ENCODE results near the gene YBX2. TPM values are rescaled to one million over a fixed set of nuclear protein-coding genes. Genes with fewer than 3 reads are reported as not detected.

YBX2 gene
- total RNA-seq, 4 donors from 2014 or later, result 1.2 to 4.1 (median 2.1) TPM

DNA sequence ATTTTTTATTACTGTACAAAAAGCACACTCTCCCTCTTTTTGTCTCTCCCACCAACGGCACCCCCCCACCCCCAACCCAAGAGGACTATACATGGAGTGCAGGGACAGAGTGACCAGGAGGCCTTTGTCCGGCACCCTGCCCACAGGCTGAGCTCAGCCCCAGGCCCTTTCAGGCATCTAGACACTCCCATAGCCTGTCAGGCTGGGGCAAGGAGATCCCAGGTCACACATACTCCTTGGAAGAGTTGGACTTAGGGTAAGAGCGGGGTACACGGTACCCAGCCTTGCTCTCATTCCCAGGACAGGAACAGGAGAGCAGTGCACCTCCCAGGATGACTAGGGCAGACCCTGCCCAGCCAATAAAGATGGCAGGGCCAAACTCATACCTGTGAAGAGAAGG lies 34.3 kb downstream of the YBX2 start:
- no peak for DNase-seq
- Histone ChIP-seq H3K36me3 (peaks cover 21 to 22% of the 10 kb centered on the region in 2 donors), H3K4me3 (replicated peaks in 1 of 3) (peak overlapping the region in 1 of 3 donors; percentile 68), H3K4me1 (peaks cover 9 to 28% of the 10 kb centered on the region in 2 donors), H3K27me3 (no peaks in the 10 kb centered on the region), H3K27ac (peak overlapping the region in 2 of 3 donors; percentile 74 to 93), H3K9me3 (no peaks in the 10 kb centered on the region)
- TF ChIP-seq POLR2A (IDR thresholded peaks at IDR 0.05), result no peak
- TF ChIP-seq, protein P1, sequence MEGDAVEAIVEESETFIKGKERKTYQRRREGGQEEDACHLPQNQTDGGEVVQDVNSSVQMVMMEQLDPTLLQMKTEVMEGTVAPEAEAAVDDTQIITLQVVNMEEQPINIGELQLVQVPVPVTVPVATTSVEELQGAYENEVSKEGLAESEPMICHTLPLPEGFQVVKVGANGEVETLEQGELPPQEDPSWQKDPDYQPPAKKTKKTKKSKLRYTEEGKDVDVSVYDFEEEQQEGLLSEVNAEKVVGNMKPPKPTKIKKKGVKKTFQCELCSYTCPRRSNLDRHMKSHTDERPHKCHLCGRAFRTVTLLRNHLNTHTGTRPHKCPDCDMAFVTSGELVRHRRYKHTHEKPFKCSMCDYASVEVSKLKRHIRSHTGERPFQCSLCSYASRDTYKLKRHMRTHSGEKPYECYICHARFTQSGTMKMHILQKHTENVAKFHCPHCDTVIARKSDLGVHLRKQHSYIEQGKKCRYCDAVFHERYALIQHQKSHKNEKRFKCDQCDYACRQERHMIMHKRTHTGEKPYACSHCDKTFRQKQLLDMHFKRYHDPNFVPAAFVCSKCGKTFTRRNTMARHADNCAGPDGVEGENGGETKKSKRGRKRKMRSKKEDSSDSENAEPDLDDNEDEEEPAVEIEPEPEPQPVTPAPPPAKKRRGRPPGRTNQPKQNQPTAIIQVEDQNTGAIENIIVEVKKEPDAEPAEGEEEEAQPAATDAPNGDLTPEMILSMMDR (IDR thresholded peaks at IDR 0.05), result no peak
- WGBS, 2 donors, result 72 to 88% methylated on average over 4 of the region's 4 CpGs
- intact Hi-C loops (cut with DNase I), result no loop called here

DNA sequence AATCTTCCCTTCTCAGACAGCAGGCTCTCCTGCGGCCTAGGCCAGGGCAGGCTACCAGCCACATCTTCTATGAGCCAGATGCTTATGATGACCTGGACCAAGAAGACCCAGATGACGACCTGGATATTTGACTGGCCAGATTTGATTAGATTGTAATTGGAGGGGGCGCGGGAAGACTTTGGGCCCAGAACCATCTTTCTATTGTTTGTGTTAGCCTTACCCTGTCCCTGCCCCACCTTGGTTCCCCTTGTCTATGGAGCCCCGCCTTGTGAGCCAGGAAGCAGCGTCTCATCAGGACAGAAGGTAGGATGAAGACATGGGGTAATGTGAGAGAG lies 34.9 kb downstream of the YBX2 start:
- WGBS, 2 donors, result 97 to 98% methylated on average over 6 of the region's 6 CpGs
- intact Hi-C loops (cut with DNase I), result no loop called here
- DNase-seq, result no peak
- no peak overlapping the region for H3K27ac ChIP-seq
- no peaks in the 10 kb centered on the region for H3K9me3 ChIP-seq
- no peak overlapping the region for H3K4me3 ChIP-seq (replicated peaks in 1 of 3)
- H3K36me3 ChIP-seq, result peaks cover 21 to 28% of the 10 kb centered on the region in 2 donors
- H3K27me3 ChIP-seq, result no peaks in the 10 kb centered on the region
- TF ChIP-seq, protein P1 (IDR thresholded peaks at IDR 0.05), result no peak
- no peak for TF ChIP-seq POLR2A (IDR thresholded peaks at IDR 0.05)
- peaks cover 9 to 28% of the 10 kb centered on the region in 2 donors for H3K4me1 ChIP-seq

DNA sequence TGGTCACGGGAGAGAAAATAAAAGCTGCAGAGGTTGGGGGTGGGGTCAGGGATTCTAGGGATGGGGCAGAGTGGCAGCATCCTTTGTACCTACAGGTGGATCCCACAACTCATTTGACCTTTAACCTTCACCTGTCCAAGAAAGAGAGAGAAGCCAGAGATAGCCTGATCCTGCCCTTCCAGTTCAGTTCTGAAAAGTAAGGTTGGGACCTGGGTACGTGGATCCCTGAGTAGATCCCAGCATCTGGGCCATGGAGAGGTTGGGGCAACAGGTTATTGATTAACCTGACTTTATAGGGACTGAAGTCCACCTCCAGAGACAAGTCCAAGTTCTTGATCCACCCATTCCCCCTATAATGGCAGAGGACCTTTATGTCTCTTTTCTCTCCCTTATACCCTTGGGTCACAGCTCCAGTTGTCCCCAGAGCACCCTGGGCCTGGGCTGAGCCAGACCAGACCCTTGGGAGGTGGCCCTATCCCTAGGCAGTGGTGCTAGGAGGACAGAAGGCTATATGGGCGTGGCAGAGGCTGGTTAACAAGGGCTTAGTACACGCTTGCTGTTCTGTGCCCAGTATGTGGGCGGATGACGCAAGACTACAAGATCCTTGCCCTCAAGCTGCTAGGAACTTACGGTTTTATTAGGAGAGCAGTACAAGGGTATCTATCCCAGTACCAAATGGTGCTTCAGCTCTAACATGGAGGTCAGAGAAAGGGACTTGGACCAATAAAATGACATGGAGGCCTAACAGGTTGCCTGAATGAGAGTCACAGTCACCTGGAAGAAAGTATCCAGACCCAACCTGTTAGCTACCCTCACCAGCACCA lies 35.5 kb downstream of the YBX2 start:
- DNase-seq, result peak in 1 of 2 donors; percentile 30
- WGBS, 2 donors, result 90 to 91% methylated on average over 7 of the region's 7 CpGs
- Histone ChIP-seq H3K4me1 (peaks cover 9 to 28% of the 10 kb centered on the region in 2 donors), H3K27ac (no peak overlapping the region), H3K9me3 (no peaks in the 10 kb centered on the region), H3K4me3 (replicated peaks in 1 of 3) (no peak overlapping the region), H3K27me3 (no peaks in the 10 kb centered on the region), H3K36me3 (peaks cover 21 to 33% of the 10 kb centered on the region in 2 donors)
- intact Hi-C loops (cut with DNase I), result no loop called here
- no peak for TF ChIP-seq POLR2A (IDR thresholded peaks at IDR 0.05)
- TF ChIP-seq, protein P1 (IDR thresholded peaks at IDR 0.05), result no peak

DNA sequence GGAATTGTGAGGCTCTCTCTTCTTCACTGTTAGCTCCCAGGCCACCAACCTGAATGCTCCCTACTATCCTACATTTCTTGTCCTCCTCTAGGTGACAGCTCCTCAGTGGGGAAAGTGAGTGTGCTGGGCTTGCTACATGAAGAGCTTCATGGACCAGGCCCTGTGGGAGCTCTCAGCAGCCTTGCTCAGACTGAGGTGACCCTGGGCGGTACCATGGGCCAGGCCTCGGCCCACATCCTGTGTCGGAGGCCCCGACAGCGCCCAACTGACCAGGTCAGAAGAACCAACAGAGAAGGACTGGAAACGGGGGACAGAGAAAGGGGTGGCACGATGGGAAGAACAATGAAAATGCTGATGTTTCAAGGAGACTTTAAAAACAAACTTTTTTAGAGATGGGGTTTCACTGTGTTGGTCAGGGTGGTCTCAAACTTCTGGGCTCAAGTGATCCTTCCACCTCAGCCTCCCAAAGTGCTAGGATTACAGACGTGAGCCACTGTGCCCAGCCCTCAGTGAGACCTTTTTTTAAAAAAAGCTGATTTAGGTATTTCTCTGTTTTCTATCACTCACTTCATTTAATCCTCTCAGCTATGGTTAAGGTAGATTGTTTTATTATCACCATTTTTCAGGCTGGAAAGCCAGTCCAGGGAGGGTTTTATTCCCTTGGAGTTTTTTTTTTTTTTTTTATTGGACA lies 37.5 kb downstream of the YBX2 start:
- no peaks in the 10 kb centered on the region for H3K9me3 ChIP-seq
- H3K27ac ChIP-seq, result no peak overlapping the region
- peaks cover 19 to 33% of the 10 kb centered on the region in 2 donors for H3K4me1 ChIP-seq
- no peak for DNase-seq
- no peaks in the 10 kb centered on the region for H3K27me3 ChIP-seq
- intact Hi-C loops (cut with DNase I), result no loop called here
- no peak for TF ChIP-seq POLR2A (IDR thresholded peaks at IDR 0.05)
- TF ChIP-seq, protein P1 (IDR thresholded peaks at IDR 0.05), result no peak
- peaks cover 21 to 33% of the 10 kb centered on the region in 2 donors for H3K36me3 ChIP-seq
- H3K4me3 ChIP-seq (replicated peaks in 1 of 3), result no peak overlapping the region
- WGBS, 2 donors, result 87 to 93% methylated on average over 8 of the region's 8 CpGs

DNA sequence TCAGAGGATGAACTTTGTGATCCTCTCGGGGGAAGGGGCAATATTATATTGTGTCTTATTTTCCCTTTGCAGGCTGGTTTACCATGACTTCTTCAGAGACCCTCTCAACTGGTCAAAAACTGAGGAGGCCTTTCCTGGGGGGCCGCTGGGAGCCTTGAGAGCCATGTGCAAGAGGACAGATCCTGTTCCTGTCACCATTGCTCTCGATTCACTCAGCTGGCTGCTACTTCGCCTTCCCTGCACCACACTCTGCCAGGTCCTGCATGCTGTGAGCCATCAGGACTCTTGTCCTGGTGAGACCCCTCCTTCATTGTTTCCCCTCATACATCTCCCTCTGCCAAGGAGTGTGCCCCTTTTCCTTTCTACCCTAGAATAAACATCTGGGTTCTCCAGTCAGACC lies 39.9 kb downstream of the YBX2 start:
- H3K9me3 ChIP-seq, result no peaks in the 10 kb centered on the region
- DNase-seq, result no peak
- H3K4me1 ChIP-seq, result peaks cover 20 to 30% of the 10 kb centered on the region in 2 donors
- no peak overlapping the region for H3K27ac ChIP-seq
- TF ChIP-seq, protein P1 (IDR thresholded peaks at IDR 0.05), result no peak
- TF ChIP-seq POLR2A (IDR thresholded peaks at IDR 0.05), result no peak
- no peak overlapping the region for H3K4me3 ChIP-seq (replicated peaks in 1 of 3)
- H3K36me3 ChIP-seq, result peaks cover 21 to 33% of the 10 kb centered on the region in 2 donors
- 92 to 94% methylated on average over 4 of the region's 4 CpGs for WGBS, 2 donors
- intact Hi-C loops (cut with DNase I), result no loop called here
- H3K27me3 ChIP-seq, result no peaks in the 10 kb centered on the region

All from thyroid gland (tissue), 4 donors.